Smooth muscle cell (in vitro differentiated cells): Measurements from ENCODE around the gene OGFOD1. TPM values are rescaled to one million over a fixed set of nuclear protein-coding genes. Genes with fewer than 3 reads are reported as not detected.

Experiments used
- DNase-seq: peaks from one replicate; lab custom pipeline; 2025; ENCODE audit not compliant: unreplicated experiment; lab: John Stamatoyannopoulos, UW
- H2AFZ ChIP-seq: fragments of 200-600 bp; sonication (generic); 2 replicates; pipeline ENCODE4 v1.6.0; 2016; ENCODE audit warnings: antibody characterized with exemption, low read depth, mild to moderate bottlenecking
- H3F3A ChIP-seq: fragments of 200-600 bp; sonication (generic); 2 replicates; pipeline ENCODE4 v1.6.0; 2017; ENCODE audit warnings: antibody characterized with exemption, low read depth
- H3K27ac ChIP-seq: fragments of 200-600 bp; sonication (generic); 2 replicates; pipeline ENCODE4 v1.5.1; 2016; ENCODE audit warnings: low read depth, mild to moderate bottlenecking
- H3K27me3 ChIP-seq: fragments of 200-600 bp; sonication (generic); 2 replicates; pipeline ENCODE4 v1.6.1; 2016; ENCODE audit warnings: low read depth, mild to moderate bottlenecking
- H3K36me3 ChIP-seq: fragments of 200-600 bp; sonication (generic); 2 replicates; pipeline ENCODE4 v1.5.1; 2016; ENCODE audit warnings: low read depth
- H3K4me1 ChIP-seq: fragments of 200-600 bp; sonication (generic); 2 replicates; pipeline ENCODE4 v1.5.1; 2016; ENCODE audit warnings: low read depth
- H3K4me2 ChIP-seq: fragments of 200-600 bp; sonication (generic); 2 replicates; pipeline ENCODE4 v1.6.0; 2016; ENCODE audit warnings: mild to moderate bottlenecking
- H3K4me3 ChIP-seq: fragments of 200-600 bp; sonication (generic); 2 replicates; pipeline ENCODE4 v1.5.1; 2016; ENCODE audit warnings: mild to moderate bottlenecking
- H3K79me2 ChIP-seq: fragments of 200-600 bp; sonication (generic); 2 replicates; pipeline ENCODE4 v1.6.0; 2016; ENCODE audit warnings: low read depth, mild to moderate bottlenecking
- H3K9ac ChIP-seq: fragments of 200-600 bp; sonication (generic); 2 replicates; pipeline ENCODE4 v1.6.0; 2016; ENCODE audit warnings: low read depth
- H3K9me3 ChIP-seq: fragments of 200-600 bp; sonication (generic); replicated peaks from 2 replicates; pipeline ENCODE4 v1.5.1; 2016; ENCODE audit warnings: low read depth
- H4K20me1 ChIP-seq: fragments of 200-600 bp; sonication (generic); 2 replicates; pipeline ENCODE4 v1.6.0; 2016; ENCODE audit warnings: low read depth
- WGBS: methylation state at CpG from one replicate; pipeline ENCODE4 v1.1.7; 2016; ENCODE audit warnings: low lambda C conversion rate; 5-methylcytosine and 5-hydroxymethylcytosine counted together
- polyA plus RNA-seq: library from polyadenylated mRNA; unstranded; fragments of >200 nt; fragmentation: Nextera tagmentation; extraction: Ambion mirVana; gene quantifications from 2 replicates; pipeline ENCODE4 v1.2.1, GENCODE V29; 2016
- total RNA-seq: library from RNA; depleted of rRNA; stranded (reverse); fragments of >200 nt; gene quantifications from 2 replicates; pipeline ENCODE4 v1.2.3, GENCODE V29; 2014
- TF ChIP-seq, protein P1 (sequence below): fragments of 200-600 bp; sonication (generic); IDR thresholded peaks from 2 replicates; pipeline ENCODE4 v1.5.1; 2017; ENCODE audit warnings: borderline replicate concordance, mild to moderate bottlenecking, antibody characterized with exemption; ENCODE audit not compliant: insufficient read depth, poor library complexity, severe bottlenecking

OGFOD1 gene
- total and polyA plus RNA-seq, 2 experiments from 2014 or later, result 68.7 to 107 TPM

- H3K9me3 ChIP-seq, result no peaks in the 10 kb centered on the region
- H3K4me2 ChIP-seq, result no peak overlapping the region
- H3K9ac ChIP-seq, result no peak overlapping the region
- no peaks in the 10 kb centered on the region for H4K20me1 ChIP-seq
- no peak for DNase-seq
- peak overlapping the region; percentile 58 for H3K27ac ChIP-seq
- H2AFZ ChIP-seq, result no peak overlapping the region
- TF ChIP-seq, protein P1, sequence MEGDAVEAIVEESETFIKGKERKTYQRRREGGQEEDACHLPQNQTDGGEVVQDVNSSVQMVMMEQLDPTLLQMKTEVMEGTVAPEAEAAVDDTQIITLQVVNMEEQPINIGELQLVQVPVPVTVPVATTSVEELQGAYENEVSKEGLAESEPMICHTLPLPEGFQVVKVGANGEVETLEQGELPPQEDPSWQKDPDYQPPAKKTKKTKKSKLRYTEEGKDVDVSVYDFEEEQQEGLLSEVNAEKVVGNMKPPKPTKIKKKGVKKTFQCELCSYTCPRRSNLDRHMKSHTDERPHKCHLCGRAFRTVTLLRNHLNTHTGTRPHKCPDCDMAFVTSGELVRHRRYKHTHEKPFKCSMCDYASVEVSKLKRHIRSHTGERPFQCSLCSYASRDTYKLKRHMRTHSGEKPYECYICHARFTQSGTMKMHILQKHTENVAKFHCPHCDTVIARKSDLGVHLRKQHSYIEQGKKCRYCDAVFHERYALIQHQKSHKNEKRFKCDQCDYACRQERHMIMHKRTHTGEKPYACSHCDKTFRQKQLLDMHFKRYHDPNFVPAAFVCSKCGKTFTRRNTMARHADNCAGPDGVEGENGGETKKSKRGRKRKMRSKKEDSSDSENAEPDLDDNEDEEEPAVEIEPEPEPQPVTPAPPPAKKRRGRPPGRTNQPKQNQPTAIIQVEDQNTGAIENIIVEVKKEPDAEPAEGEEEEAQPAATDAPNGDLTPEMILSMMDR, result no peak
- 74% methylated on average over 3 of the region's 3 CpGs for WGBS
- no peaks in the 10 kb centered on the region for H3K79me2 ChIP-seq
- no peaks in the 10 kb centered on the region for H3K27me3 ChIP-seq
- H3K4me1 ChIP-seq, result no peaks in the 10 kb centered on the region
- peaks cover 48% of the 10 kb centered on the region for H3K36me3 ChIP-seq
- no peaks in the 10 kb centered on the region for H3F3A ChIP-seq
- H3K4me3 ChIP-seq, result no peak overlapping the region
These were observed 18.9 kb downstream of the OGFOD1 start for GRCh38 chr16:56470232-56470631.

GRCh38 chr16:56470666-56471065 is 19.3 kb downstream of the OGFOD1 start:
- DNase-seq, result no peak
- H3K27me3 ChIP-seq, result no peaks in the 10 kb centered on the region
- peaks cover under 1% of the 10 kb centered on the region for H3F3A ChIP-seq
- H3K79me2 ChIP-seq, result no peaks in the 10 kb centered on the region
- peaks cover 46% of the 10 kb centered on the region for H3K36me3 ChIP-seq
- no peak overlapping the region for H3K4me2 ChIP-seq
- no peaks in the 10 kb centered on the region for H4K20me1 ChIP-seq
- 97% methylated on average over 1 of the region's 1 CpG for WGBS
- H3K4me1 ChIP-seq, result no peaks in the 10 kb centered on the region
- no peaks in the 10 kb centered on the region for H3K9me3 ChIP-seq
- no peak overlapping the region for H3K4me3 ChIP-seq
- no peak overlapping the region for H2AFZ ChIP-seq
- no peak overlapping the region for H3K9ac ChIP-seq
- TF ChIP-seq, protein P1, result no peak
- H3K27ac ChIP-seq, result peak overlapping the region; percentile 58

DNA sequence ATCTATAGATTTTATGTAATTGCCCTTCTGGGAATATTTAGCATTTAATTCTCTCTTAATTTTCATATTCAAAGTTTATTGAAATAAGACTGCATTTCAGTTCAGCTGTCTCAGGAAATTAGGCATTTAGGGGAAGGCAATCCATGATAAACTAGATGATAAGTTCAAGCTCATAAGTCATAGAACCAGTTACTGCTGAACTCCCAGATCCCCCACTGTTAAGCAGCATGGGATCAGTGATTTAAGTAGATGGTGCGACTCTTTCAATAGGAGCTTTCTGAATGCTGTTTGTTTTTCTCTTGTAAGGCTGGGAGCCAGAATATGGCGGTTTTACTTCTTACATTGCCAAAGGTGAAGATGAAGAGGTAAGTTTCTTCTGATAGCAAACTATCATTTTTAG is 23.8 kb downstream of the OGFOD1 start:
- Histone ChIP-seq H3K36me3 (peaks cover 38% of the 10 kb centered on the region), H3K4me3 (no peak overlapping the region), H3K27me3 (no peaks in the 10 kb centered on the region), H3K4me2 (no peak overlapping the region), H3K9ac (no peak overlapping the region), H3K9me3 (no peaks in the 10 kb centered on the region), H3K4me1 (no peaks in the 10 kb centered on the region), H3F3A (peaks cover 28% of the 10 kb centered on the region), H3K27ac (no peak overlapping the region), H3K79me2 (no peaks in the 10 kb centered on the region), H2AFZ (no peak overlapping the region), H4K20me1 (no peaks in the 10 kb centered on the region)
- 95% methylated on average over 2 of the region's 2 CpGs for WGBS
- TF ChIP-seq, protein P1, result no peak
- no peak for DNase-seq

DNA sequence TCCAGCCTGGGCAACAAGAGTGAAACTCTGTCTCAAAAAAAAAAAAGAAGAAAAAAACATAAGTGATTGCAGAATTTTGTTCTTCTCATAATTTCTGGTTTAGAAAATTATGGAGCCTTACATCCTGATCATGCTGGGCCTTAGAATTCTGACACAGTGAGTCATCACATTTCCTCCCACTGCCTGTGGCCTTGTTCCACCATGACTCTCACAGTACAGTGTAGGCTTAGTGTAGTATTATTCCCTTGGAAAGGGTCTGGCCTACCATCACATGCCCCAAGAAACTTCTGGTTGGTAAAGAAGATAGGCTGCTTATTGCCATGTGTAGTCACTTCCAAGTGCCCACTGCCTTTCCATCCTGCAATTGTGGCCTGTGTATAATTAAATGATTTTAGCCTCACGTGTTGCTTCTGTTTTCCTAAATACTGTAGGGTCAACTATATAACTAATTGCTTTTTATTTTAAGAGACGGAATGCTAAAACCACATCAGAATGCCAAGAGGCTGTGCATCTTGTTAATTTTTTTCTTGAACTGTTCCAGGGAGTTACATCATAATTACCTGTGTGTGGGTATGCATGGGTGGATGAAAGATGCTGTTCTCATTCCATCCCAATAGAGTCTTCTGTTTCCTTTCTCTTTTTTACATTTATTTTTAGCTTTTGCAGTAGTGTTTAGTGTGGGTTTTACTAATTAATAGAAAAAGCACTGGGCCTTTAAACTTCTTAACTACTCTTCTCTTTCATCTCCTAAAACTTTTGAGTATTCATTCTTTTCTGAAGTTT is 25.9 kb downstream of the OGFOD1 start:
- 72% methylated on average over 2 of the region's 2 CpGs for WGBS
- Histone ChIP-seq H3K9me3 (no peaks in the 10 kb centered on the region), H3K4me1 (peaks cover 5% of the 10 kb centered on the region), H3K4me3 (no peak overlapping the region), H3K79me2 (no peaks in the 10 kb centered on the region), H3K4me2 (peak overlapping the region; percentile 70), H3K9ac (no peak overlapping the region), H4K20me1 (peaks cover 19% of the 10 kb centered on the region), H3K27ac (peak overlapping the region; percentile 83), H3K36me3 (peaks cover 31% of the 10 kb centered on the region), H2AFZ (no peak overlapping the region), H3K27me3 (no peaks in the 10 kb centered on the region), H3F3A (peaks cover 35% of the 10 kb centered on the region)
- TF ChIP-seq, protein P1, result no peak
- DNase-seq, result no peak
